ENCODE measurements around the gene SLC1A2.

Gene SLC1A2

GRCh38 chr11:35336726-35337125, 82.6 kb downstream of the SLC1A2 start:
- Histone ChIP-seq H3K36me3 (ENCODE audit: control insufficient read depth, insufficient read depth, low read length) (no peaks in the 10 kb centered on the region), H3K4me1 (ENCODE audit: control insufficient read depth, insufficient read depth, low read length) (no peaks in the 10 kb centered on the region), H3K4me3 (ENCODE audit: low read depth, low read length) (no peak overlapping the region), H3K27me3 (ENCODE audit: control insufficient read depth, insufficient read depth, low read length) (no peaks in the 10 kb centered on the region), H3K9ac (ENCODE audit: low read length) (no peak overlapping the region), H3K9me3 (ENCODE audit: control insufficient read depth, insufficient read depth, low read depth, low read length) (no peaks in the 10 kb centered on the region), H3K27ac (ENCODE audit: low read depth, low read length) (no peak overlapping the region)

GRCh38 chr11:35335226-35335625, 84.1 kb downstream of the SLC1A2 start:
- Histone ChIP-seq H3K9me3 (ENCODE audit: control insufficient read depth, insufficient read depth, low read depth, low read length) (peaks cover 5% of the 10 kb centered on the region; the same call in 1 of the 2 replicates), H3K9ac (ENCODE audit: low read length) (no peak overlapping the region), H3K27ac (ENCODE audit: low read depth, low read length) (no peak overlapping the region), H3K4me1 (ENCODE audit: control insufficient read depth, insufficient read depth, low read length) (peaks cover 3% of the 10 kb centered on the region; the same call in 1 of the 2 replicates), H3K36me3 (ENCODE audit: control insufficient read depth, insufficient read depth, low read length) (no peaks in the 10 kb centered on the region), H3K4me3 (ENCODE audit: low read depth, low read length) (no peak overlapping the region), H3K27me3 (ENCODE audit: control insufficient read depth, insufficient read depth, low read length) (no peaks in the 10 kb centered on the region)

GRCh38 chr11:35334385-35335090, 84.8 kb downstream of the SLC1A2 start:
- Histone ChIP-seq H3K36me3 (ENCODE audit: control insufficient read depth, insufficient read depth, low read length) (no peaks in the 10 kb centered on the region), H3K4me3 (ENCODE audit: low read depth, low read length) (no peak overlapping the region), H3K4me1 (ENCODE audit: control insufficient read depth, insufficient read depth, low read length) (peaks cover 3% of the 10 kb centered on the region; the same call in 1 of the 2 replicates), H3K27ac (ENCODE audit: low read depth, low read length) (no peak overlapping the region), H3K27me3 (ENCODE audit: control insufficient read depth, insufficient read depth, low read length) (peaks cover 4% of the 10 kb centered on the region; the same call in 1 of the 2 replicates), H3K9me3 (ENCODE audit: control insufficient read depth, insufficient read depth, low read depth, low read length) (peaks cover 5% of the 10 kb centered on the region; the same call in 1 of the 2 replicates), H3K9ac (ENCODE audit: low read length) (no peak overlapping the region)

GRCh38 chr11:35332524-35332923, 86.8 kb downstream of the SLC1A2 start:
- H3K9me3 ChIP-seq (ENCODE audit: control insufficient read depth, insufficient read depth, low read depth, low read length), result peaks cover 5% of the 10 kb centered on the region; the same call in 1 of the 2 replicates
- H3K9ac ChIP-seq (ENCODE audit: low read length), result no peak overlapping the region
- H3K4me1 ChIP-seq (ENCODE audit: control insufficient read depth, insufficient read depth, low read length), result peaks cover 3% of the 10 kb centered on the region; the same call in 1 of the 2 replicates
- peaks cover 5% of the 10 kb centered on the region; the same call in 1 of the 2 replicates for H3K27me3 ChIP-seq (ENCODE audit: control insufficient read depth, insufficient read depth, low read length)
- no peaks in the 10 kb centered on the region for H3K36me3 ChIP-seq (ENCODE audit: control insufficient read depth, insufficient read depth, low read length)
- H3K4me3 ChIP-seq (ENCODE audit: low read depth, low read length), result no peak overlapping the region
- no peak overlapping the region for H3K27ac ChIP-seq (ENCODE audit: low read depth, low read length)

- Histone ChIP-seq H3K27ac (ENCODE audit: low read depth, low read length) (no peak overlapping the region), H3K36me3 (ENCODE audit: control insufficient read depth, insufficient read depth, low read length) (no peaks in the 10 kb centered on the region), H3K27me3 (ENCODE audit: control insufficient read depth, insufficient read depth, low read length) (peaks cover 5% of the 10 kb centered on the region; the same call in 1 of the 2 replicates), H3K9me3 (ENCODE audit: control insufficient read depth, insufficient read depth, low read depth, low read length) (peaks cover 5% of the 10 kb centered on the region; the same call in 1 of the 2 replicates), H3K4me1 (ENCODE audit: control insufficient read depth, insufficient read depth, low read length) (peaks cover 3% of the 10 kb centered on the region; the same call in 1 of the 2 replicates), H3K9ac (ENCODE audit: low read length) (no peak overlapping the region), H3K4me3 (ENCODE audit: low read depth, low read length) (no peak overlapping the region)
These were observed 88.4 kb downstream of the SLC1A2 start for GRCh38 chr11:35330931-35331330.

- H3K27me3 ChIP-seq (ENCODE audit: control insufficient read depth, insufficient read depth, low read length), result peaks cover 5% of the 10 kb centered on the region; the same call in 1 of the 2 replicates
- H3K4me3 ChIP-seq (ENCODE audit: low read depth, low read length), result no peak overlapping the region
- no peaks in the 10 kb centered on the region for H3K36me3 ChIP-seq (ENCODE audit: control insufficient read depth, insufficient read depth, low read length)
- peaks cover 3% of the 10 kb centered on the region; the same call in 1 of the 2 replicates for H3K4me1 ChIP-seq (ENCODE audit: control insufficient read depth, insufficient read depth, low read length)
- no peak overlapping the region for H3K9ac ChIP-seq (ENCODE audit: low read length)
- peaks cover 5% of the 10 kb centered on the region; the same call in 1 of the 2 replicates for H3K9me3 ChIP-seq (ENCODE audit: control insufficient read depth, insufficient read depth, low read depth, low read length)
- no peak overlapping the region for H3K27ac ChIP-seq (ENCODE audit: low read depth, low read length)
These were observed 89.0 kb downstream of the SLC1A2 start for GRCh38 chr11:35330156-35330889.

GRCh38 chr11:35327829-35328228, 91.5 kb downstream of the SLC1A2 start:
- Histone ChIP-seq H3K27ac (ENCODE audit: low read depth, low read length) (no peak overlapping the region), H3K4me3 (ENCODE audit: low read depth, low read length) (no peak overlapping the region), H3K36me3 (ENCODE audit: control insufficient read depth, insufficient read depth, low read length) (no peaks in the 10 kb centered on the region), H3K27me3 (ENCODE audit: control insufficient read depth, insufficient read depth, low read length) (peaks cover 5% of the 10 kb centered on the region; the same call in 1 of the 2 replicates), H3K4me1 (ENCODE audit: control insufficient read depth, insufficient read depth, low read length) (peaks cover 4% of the 10 kb centered on the region), H3K9ac (ENCODE audit: low read length) (no peak overlapping the region), H3K9me3 (ENCODE audit: control insufficient read depth, insufficient read depth, low read depth, low read length) (peaks cover 5% of the 10 kb centered on the region; the same call in 1 of the 2 replicates)

GRCh38 chr11:35326266-35326879, 93.0 kb downstream of the SLC1A2 start:
- no peak overlapping the region for H3K4me3 ChIP-seq (ENCODE audit: low read depth, low read length)
- H3K4me1 ChIP-seq (ENCODE audit: control insufficient read depth, insufficient read depth, low read length), result peaks cover 17% of the 10 kb centered on the region
- no peak overlapping the region for H3K27ac ChIP-seq (ENCODE audit: low read depth, low read length)
- peaks cover 5% of the 10 kb centered on the region; the same call in 1 of the 2 replicates for H3K9me3 ChIP-seq (ENCODE audit: control insufficient read depth, insufficient read depth, low read depth, low read length)
- H3K27me3 ChIP-seq (ENCODE audit: control insufficient read depth, insufficient read depth, low read length), result peaks cover 5% of the 10 kb centered on the region; the same call in 1 of the 2 replicates
- H3K9ac ChIP-seq (ENCODE audit: low read length), result no peak overlapping the region
- no peaks in the 10 kb centered on the region for H3K36me3 ChIP-seq (ENCODE audit: control insufficient read depth, insufficient read depth, low read length)

- Histone ChIP-seq H3K36me3 (ENCODE audit: control insufficient read depth, insufficient read depth, low read length) (no peaks in the 10 kb centered on the region), H3K4me1 (ENCODE audit: control insufficient read depth, insufficient read depth, low read length) (peaks cover 14% of the 10 kb centered on the region), H3K27ac (ENCODE audit: low read depth, low read length) (no peak overlapping the region), H3K9ac (ENCODE audit: low read length) (no peak overlapping the region), H3K4me3 (ENCODE audit: low read depth, low read length) (no peak overlapping the region), H3K27me3 (ENCODE audit: control insufficient read depth, insufficient read depth, low read length) (peaks cover 5% of the 10 kb centered on the region; the same call in 1 of the 2 replicates), H3K9me3 (ENCODE audit: control insufficient read depth, insufficient read depth, low read depth, low read length) (no peaks in the 10 kb centered on the region)
These were observed 94.4 kb downstream of the SLC1A2 start for GRCh38 chr11:35324981-35325380.

GRCh38 chr11:35324183-35324886, 95.0 kb downstream of the SLC1A2 start:
- Histone ChIP-seq H3K27me3 (ENCODE audit: control insufficient read depth, insufficient read depth, low read length) (no peaks in the 10 kb centered on the region; the same call in 1 of the 2 replicates), H3K9ac (ENCODE audit: low read length) (no peak overlapping the region), H3K4me3 (ENCODE audit: low read depth, low read length) (no peak overlapping the region), H3K27ac (ENCODE audit: low read depth, low read length) (no peak overlapping the region), H3K4me1 (ENCODE audit: control insufficient read depth, insufficient read depth, low read length) (peaks cover 14% of the 10 kb centered on the region), H3K36me3 (ENCODE audit: control insufficient read depth, insufficient read depth, low read length) (no peaks in the 10 kb centered on the region), H3K9me3 (ENCODE audit: control insufficient read depth, insufficient read depth, low read depth, low read length) (no peaks in the 10 kb centered on the region)

All from HUES6 (cell line).